OCI-LY1 (cell line): ENCODE results near the gene GPRIN1.

Experiments
- CTCF ChIP-seq: fragments of 200-600 bp; sonication (generic), shearing (Covaris generic); IDR thresholded peaks from 2 replicates; pipeline ENCODE4 v1.5.1; 2017; ENCODE audit warnings: mild to moderate bottlenecking, antibody characterized with exemption, low read length, moderate library complexity, mixed read lengths
- EZH2 ChIP-seq: fragments of 200-600 bp; sonication (generic), shearing (Covaris generic); IDR thresholded peaks from 2 replicates; pipeline ENCODE4 v1.8.0; 2017; ENCODE audit warnings: borderline replicate concordance, mixed run types, mild to moderate bottlenecking, antibody characterized with exemption, low read length, moderate library complexity, mixed read lengths

GRCh38 chr5:176570044-176570443, 39.9 kb downstream of the GPRIN1 start:
- TF ChIP-seq EZH2 (no peak), CTCF (no peak)
